ENCODE data around the gene TAB2. TPM values are rescaled to one million over a fixed set of nuclear protein-coding genes. Genes with fewer than 3 reads are reported as not detected.

TAB2 gene
- total RNA-seq, 1 experiment from 2014 or later: 45.8 TPM

DNA sequence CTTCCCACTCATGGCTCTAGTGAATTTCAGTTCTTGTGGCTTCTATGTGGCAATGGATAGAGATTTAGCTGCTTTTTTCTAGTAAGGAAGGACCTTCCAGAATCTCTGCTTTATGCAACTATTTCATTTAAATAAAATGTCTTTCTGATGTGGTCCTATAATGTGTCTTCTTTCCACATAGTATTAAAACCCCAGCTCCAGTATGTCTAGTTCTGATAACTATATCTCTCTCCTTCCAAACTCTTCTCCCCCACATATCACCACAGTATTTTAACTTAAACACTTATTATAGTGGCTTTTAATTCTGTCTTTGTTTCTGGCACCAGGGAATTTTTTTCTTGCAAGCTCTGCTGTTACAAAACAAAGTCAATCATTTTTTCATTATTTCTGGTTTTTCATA, 41.9 kb downstream of the TAB2 start:
- DNase-seq: no peak
- peaks cover 99% of the 10 kb centered on the region for H3K79me2 ChIP-seq (ENCODE audit: low read depth)
- H3K4me3 ChIP-seq: no peak overlapping the region
- H3K4me1 ChIP-seq (replicated peaks; ENCODE audit: insufficient read depth): peaks cover 21% of the 10 kb centered on the region
- no peak for TF ChIP-seq EZH2 (IDR thresholded peaks at IDR 0.05; ENCODE audit: low read depth)
- TF ChIP-seq CTCF (conservative IDR thresholded peaks at IDR 0.05): no peak
- no peaks in the 10 kb centered on the region for H3K9me3 ChIP-seq (ENCODE audit: insufficient read depth, low read depth)
- H3K9me2 ChIP-seq (ENCODE audit: insufficient read depth): no peaks in the 10 kb centered on the region
- ChIA-PET CTCF (no interaction called here), POLR2A (ENCODE audit: unreplicated experiment) (no interaction called here)
- H3K27ac ChIP-seq: no peak overlapping the region
- H2AFZ ChIP-seq: no peak overlapping the region
- no peaks in the 10 kb centered on the region; the same call in 1 of the 2 replicates for H4K20me1 ChIP-seq (ENCODE audit: insufficient read depth)
- H3K27me3 ChIP-seq (ENCODE audit: insufficient read depth, low read depth): no peaks in the 10 kb centered on the region
- H3K4me2 ChIP-seq: no peak overlapping the region
- BruUV-seq (replicated peaks): no TSS peak
- H3F3A ChIP-seq (ENCODE audit: insufficient read depth, low read depth): peaks cover 15% of the 10 kb centered on the region; the same call in 1 of the 2 replicates
- H3K36me3 ChIP-seq (ENCODE audit: low read depth): peaks cover 19% of the 10 kb centered on the region
- intact Hi-C loops (cut with micrococcal nuclease; ENCODE audit: unreplicated experiment): no loop called here

GRCh38 chr6:149360536-149360935, 43.0 kb downstream of the TAB2 start:
- POLR2A ChIA-PET (ENCODE audit: unreplicated experiment): no interaction called here

GRCh38 chr6:149362289-149362688, 44.8 kb downstream of the TAB2 start:
- Histone ChIP-seq H3K79me2 (ENCODE audit: low read depth) (peaks cover 99% of the 10 kb centered on the region), H3K4me2 (peak overlapping the region; percentile 14; the same call in 1 of the 2 replicates), H3F3A (ENCODE audit: insufficient read depth, low read depth) (peaks cover 18% of the 10 kb centered on the region), H3K9me2 (ENCODE audit: insufficient read depth) (no peaks in the 10 kb centered on the region), H2AFZ (no peak overlapping the region), H3K4me3 (no peak overlapping the region), H3K27ac (peak overlapping the region; percentile 46), H4K20me1 (ENCODE audit: insufficient read depth) (0 out of 2 replicates have a peak, but pooled peaks cover 5% of the 10 kb centered on the region), H3K36me3 (ENCODE audit: low read depth) (peaks cover 20% of the 10 kb centered on the region), H3K4me1 (replicated peaks; ENCODE audit: insufficient read depth) (peaks cover 21% of the 10 kb centered on the region), H3K9me3 (ENCODE audit: insufficient read depth, low read depth) (no peaks in the 10 kb centered on the region), H3K27me3 (ENCODE audit: insufficient read depth, low read depth) (no peaks in the 10 kb centered on the region)
- intact Hi-C loops (cut with micrococcal nuclease; ENCODE audit: unreplicated experiment): no loop called here
- DNase-seq: peak in 1 of 2 experiments; percentile 3
- TF ChIP-seq CTCF (conservative IDR thresholded peaks at IDR 0.05) (no peak), EZH2 (IDR thresholded peaks at IDR 0.05; ENCODE audit: low read depth) (no peak)
- no TSS peak for BruUV-seq (replicated peaks)
- CTCF ChIA-PET: no interaction called here
- POLR2A ChIA-PET (ENCODE audit: unreplicated experiment): no interaction called here

More at GRCh38 chr6:149360536-149360935, 43.0 kb downstream of the TAB2 start:
- CTCF ChIA-PET: no interaction called here
- no peaks in the 10 kb centered on the region for H3K9me2 ChIP-seq (ENCODE audit: insufficient read depth)
- no peak for DNase-seq
- intact Hi-C loops (cut with micrococcal nuclease; ENCODE audit: unreplicated experiment): no loop called here
- no peak overlapping the region for H3K27ac ChIP-seq
- no peak overlapping the region for H3K4me3 ChIP-seq
- H3K4me1 ChIP-seq (replicated peaks; ENCODE audit: insufficient read depth): peaks cover 21% of the 10 kb centered on the region
- H3K79me2 ChIP-seq (ENCODE audit: low read depth): peaks cover 99% of the 10 kb centered on the region
- no peak for TF ChIP-seq CTCF (conservative IDR thresholded peaks at IDR 0.05)
- TF ChIP-seq EZH2 (IDR thresholded peaks at IDR 0.05; ENCODE audit: low read depth): no peak
- H3K9me3 ChIP-seq (ENCODE audit: insufficient read depth, low read depth): no peaks in the 10 kb centered on the region
- peaks cover 4% of the 10 kb centered on the region; the same call in 1 of the 2 replicates for H4K20me1 ChIP-seq (ENCODE audit: insufficient read depth)
- no TSS peak for BruUV-seq (replicated peaks)
- peaks cover 15% of the 10 kb centered on the region; the same call in 1 of the 2 replicates for H3F3A ChIP-seq (ENCODE audit: insufficient read depth, low read depth)
- H2AFZ ChIP-seq: no peak overlapping the region
- peaks cover 24% of the 10 kb centered on the region for H3K36me3 ChIP-seq (ENCODE audit: low read depth)
- no peaks in the 10 kb centered on the region for H3K27me3 ChIP-seq (ENCODE audit: insufficient read depth, low read depth)
- H3K4me2 ChIP-seq: no peak overlapping the region

Measured in PC-9 (cell line).